HG02798 (cell line): Measurements from ENCODE around the gene NDRG4.

Experiments
- ATAC-seq: cut with Tn5 transposase; IDR thresholded peaks from one replicate; pipeline ENCODE4 v1.9.1; 2021; ENCODE audit warnings: mild to moderate bottlenecking; ENCODE audit not compliant: unreplicated experiment, poor library complexity

Gene NDRG4

GRCh38 chr16:58508671-58509251, 8.8 kb downstream of the NDRG4 start:
- no peak for ATAC-seq

- ATAC-seq = no peak
These were observed 9.5 kb downstream of the NDRG4 start for GRCh38 chr16:58509256-58510096.

GRCh38 chr16:58510097-58510775, 10.3 kb downstream of the NDRG4 start:
- ATAC-seq = no peak

- no peak for ATAC-seq
These were observed 11.1 kb downstream of the NDRG4 start for GRCh38 chr16:58510776-58511628.

GRCh38 chr16:58511933-58512815, 12.2 kb downstream of the NDRG4 start:
- ATAC-seq = peak; percentile 39

GRCh38 chr16:58513874-58514273, 13.9 kb downstream of the NDRG4 start:
- no peak for ATAC-seq

GRCh38 chr16:58515125-58515870, 15.4 kb downstream of the NDRG4 start, which contains the start of gene SETD6:
TSS of gene SETD6 (plus strand) at chr16:58515517. CDS start at chr16:58515538, 21 bp downstream.
- peak; percentile 79 for ATAC-seq

GRCh38 chr16:58515871-58516767, 16.2 kb downstream of the NDRG4 start:
- ATAC-seq = peak; percentile 28

- ATAC-seq = no peak
These were observed 16.8 kb downstream of the NDRG4 start for GRCh38 chr16:58516768-58517107.

- ATAC-seq = peak; percentile 42
These were observed 18.4 kb downstream of the NDRG4 start for GRCh38 chr16:58518083-58518979.

GRCh38 chr16:58518980-58519368, 19.0 kb downstream of the NDRG4 start:
- no peak for ATAC-seq

- ATAC-seq = no peak
These were observed 19.8 kb downstream of the NDRG4 start for GRCh38 chr16:58519707-58520106.

- no peak for ATAC-seq
These were observed 30.2 kb downstream of the NDRG4 start for GRCh38 chr16:58530179-58530578.

- ATAC-seq = no peak
These were observed 32.5 kb downstream of the NDRG4 start for GRCh38 chr16:58532414-58532813.

- no peak for ATAC-seq
These were observed 34.0 kb downstream of the NDRG4 start for GRCh38 chr16:58533751-58534470.

GRCh38 chr16:58535100-58535499, 35.2 kb downstream of the NDRG4 start:
- no peak for ATAC-seq
